ENCODE data around the gene ANG.

ANG gene

GRCh38 chr14:20687362-20688166 is 1.0 kb upstream of the ANG start:
- no peak for DNase-seq (ENCODE audit: low read depth)
- no peak overlapping the region for H3K4me3 ChIP-seq (ENCODE audit: low read length)
- TF ChIP-seq CTCF (conservative IDR thresholded peaks at IDR 0.05; ENCODE audit: low read depth, low read length), result no peak

GRCh38 chr14:20690848-20691640 is 2.5 kb downstream of the ANG start:
- peak; percentile 87 for TF ChIP-seq CTCF (conservative IDR thresholded peaks at IDR 0.05; ENCODE audit: low read depth, low read length)
- no peak overlapping the region for H3K4me3 ChIP-seq (ENCODE audit: low read length)
- DNase-seq (ENCODE audit: low read depth), result no peak

GRCh38 chr14:20692116-20692751 is 3.7 kb downstream of the ANG start:
- TF ChIP-seq CTCF (conservative IDR thresholded peaks at IDR 0.05; ENCODE audit: low read depth, low read length), result no peak
- no peak for DNase-seq (ENCODE audit: low read depth)
- no peak overlapping the region for H3K4me3 ChIP-seq (ENCODE audit: low read length)

GRCh38 chr14:20696764-20697163 is 8.2 kb downstream of the ANG start:
- no peak for TF ChIP-seq CTCF (conservative IDR thresholded peaks at IDR 0.05; ENCODE audit: low read depth, low read length)
- no peak for DNase-seq (ENCODE audit: low read depth)
- no peak overlapping the region for H3K4me3 ChIP-seq (ENCODE audit: low read length)

GRCh38 chr14:20697273-20698017 is 8.9 kb downstream of the ANG start:
- TF ChIP-seq CTCF (conservative IDR thresholded peaks at IDR 0.05; ENCODE audit: low read depth, low read length), result peak; percentile 79
- DNase-seq (ENCODE audit: low read depth), result no peak
- no peak overlapping the region for H3K4me3 ChIP-seq (ENCODE audit: low read length)

GRCh38 chr14:20698018-20698329 is 9.4 kb downstream of the ANG start:
- no peak for DNase-seq (ENCODE audit: low read depth)
- no peak for TF ChIP-seq CTCF (conservative IDR thresholded peaks at IDR 0.05; ENCODE audit: low read depth, low read length)
- H3K4me3 ChIP-seq (ENCODE audit: low read length), result no peak overlapping the region
